ENCODE measurements around the gene ZDHHC7. TPM values are rescaled to one million over a fixed set of nuclear protein-coding genes. Genes with fewer than 3 reads are reported as not detected.

The ZDHHC7 gene
- total RNA-seq, 1 donor from 2014 or later: 79.7 TPM

DNA sequence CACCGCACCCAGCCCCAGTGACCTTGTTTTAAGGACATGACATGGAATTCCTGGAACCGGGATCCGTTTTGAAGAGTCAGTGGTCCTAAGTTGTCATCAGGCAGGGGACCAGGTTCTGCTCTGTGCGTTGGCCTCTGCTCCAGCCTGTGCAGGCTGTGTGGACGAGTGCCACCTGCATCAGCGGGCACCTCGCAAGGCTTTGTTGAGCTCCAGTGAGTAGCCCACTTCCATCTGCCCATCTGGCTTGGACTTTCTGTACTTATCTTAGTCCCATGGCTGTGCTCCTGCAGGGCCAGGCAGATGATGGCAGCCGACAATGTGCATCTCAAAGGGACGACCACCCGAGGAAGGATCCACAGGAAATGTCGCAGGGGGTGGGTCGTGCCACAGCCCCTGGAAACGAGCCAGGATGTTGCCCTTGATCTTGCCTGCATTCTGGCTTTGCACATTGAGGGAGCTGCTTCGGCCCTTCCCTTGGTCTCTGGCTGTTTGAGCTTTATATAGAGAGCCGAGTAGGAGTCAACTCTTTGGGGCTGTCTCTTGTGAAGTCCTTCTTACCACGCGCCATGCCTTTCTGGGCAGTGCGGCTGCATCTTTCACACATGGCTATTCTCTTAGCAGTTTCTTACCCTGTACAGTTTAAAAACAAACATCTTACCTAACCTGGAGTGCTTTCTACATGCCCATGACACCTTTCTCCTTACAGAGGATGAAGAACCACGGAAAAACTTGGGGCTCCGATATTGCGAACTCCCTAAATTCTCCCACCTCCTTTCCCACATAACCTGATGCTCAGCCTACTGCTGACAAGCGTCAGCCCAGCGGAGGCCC is 34.5 kb upstream of the ZDHHC7 start:
- DNase-seq: no peak

GRCh38 chr16:85045077-85045476 is 33.7 kb upstream of the ZDHHC7 start:
- peaks cover 24% of the 10 kb centered on the region for H3K4me1 ChIP-seq
- intact Hi-C loops (cut with DNase I): no loop called here
- no peaks in the 10 kb centered on the region for H3K27me3 ChIP-seq
- ATAC-seq (no peak), DNase-seq (no peak)
- no peak overlapping the region for H3K27ac ChIP-seq
- no peaks in the 10 kb centered on the region for H3K9me3 ChIP-seq
- no peak overlapping the region for H3K4me3 ChIP-seq
- TF ChIP-seq, protein P1, sequence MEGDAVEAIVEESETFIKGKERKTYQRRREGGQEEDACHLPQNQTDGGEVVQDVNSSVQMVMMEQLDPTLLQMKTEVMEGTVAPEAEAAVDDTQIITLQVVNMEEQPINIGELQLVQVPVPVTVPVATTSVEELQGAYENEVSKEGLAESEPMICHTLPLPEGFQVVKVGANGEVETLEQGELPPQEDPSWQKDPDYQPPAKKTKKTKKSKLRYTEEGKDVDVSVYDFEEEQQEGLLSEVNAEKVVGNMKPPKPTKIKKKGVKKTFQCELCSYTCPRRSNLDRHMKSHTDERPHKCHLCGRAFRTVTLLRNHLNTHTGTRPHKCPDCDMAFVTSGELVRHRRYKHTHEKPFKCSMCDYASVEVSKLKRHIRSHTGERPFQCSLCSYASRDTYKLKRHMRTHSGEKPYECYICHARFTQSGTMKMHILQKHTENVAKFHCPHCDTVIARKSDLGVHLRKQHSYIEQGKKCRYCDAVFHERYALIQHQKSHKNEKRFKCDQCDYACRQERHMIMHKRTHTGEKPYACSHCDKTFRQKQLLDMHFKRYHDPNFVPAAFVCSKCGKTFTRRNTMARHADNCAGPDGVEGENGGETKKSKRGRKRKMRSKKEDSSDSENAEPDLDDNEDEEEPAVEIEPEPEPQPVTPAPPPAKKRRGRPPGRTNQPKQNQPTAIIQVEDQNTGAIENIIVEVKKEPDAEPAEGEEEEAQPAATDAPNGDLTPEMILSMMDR (IDR thresholded peaks at IDR 0.05): no peak
- no peaks in the 10 kb centered on the region for H3K36me3 ChIP-seq

More for the DNA sequence above, 34.5 kb upstream of the ZDHHC7 start:
- TF ChIP-seq, protein P1 (IDR thresholded peaks at IDR 0.05): no peak
- Histone ChIP-seq H3K36me3 (no peaks in the 10 kb centered on the region), H3K4me1 (peaks cover 24% of the 10 kb centered on the region), H3K4me3 (no peak overlapping the region), H3K27ac (no peak overlapping the region), H3K27me3 (no peaks in the 10 kb centered on the region), H3K9me3 (no peaks in the 10 kb centered on the region)
- no peak for ATAC-seq
- intact Hi-C loops (cut with DNase I): no loop called here

GRCh38 chr16:85042606-85043005 is 31.3 kb upstream of the ZDHHC7 start:
- H3K36me3 ChIP-seq: peaks cover 4% of the 10 kb centered on the region
- H3K4me3 ChIP-seq: no peak overlapping the region
- H3K27me3 ChIP-seq: no peaks in the 10 kb centered on the region
- no peak for DNase-seq
- no peaks in the 10 kb centered on the region for H3K9me3 ChIP-seq
- TF ChIP-seq, protein P1 (IDR thresholded peaks at IDR 0.05): no peak
- H3K4me1 ChIP-seq: peaks cover 13% of the 10 kb centered on the region
- peak; percentile 34 for ATAC-seq
- peak overlapping the region; percentile 11 for H3K27ac ChIP-seq
- intact Hi-C loops (cut with DNase I): no loop called here

DNA sequence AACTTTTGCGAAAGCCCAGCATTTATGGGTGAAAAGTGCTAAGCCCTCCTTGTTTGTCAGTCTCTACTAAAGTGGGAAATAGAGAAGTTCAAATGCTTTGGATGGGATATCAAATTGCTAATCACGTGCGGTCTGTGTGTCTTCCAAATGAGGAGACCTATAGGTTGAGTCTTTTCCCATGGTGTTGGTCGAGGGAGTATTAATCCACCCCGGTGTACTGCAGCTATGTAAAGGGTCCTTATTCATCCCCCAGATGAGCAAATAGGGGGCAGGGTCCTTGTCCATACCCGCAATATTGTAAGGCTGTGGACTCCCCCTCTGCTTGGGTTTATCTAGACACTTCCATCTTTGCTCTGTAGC is 30.8 kb upstream of the ZDHHC7 start:
- Histone ChIP-seq H3K4me3 (no peak overlapping the region), H3K36me3 (peaks cover 4% of the 10 kb centered on the region), H3K4me1 (peaks cover 9% of the 10 kb centered on the region), H3K9me3 (no peaks in the 10 kb centered on the region), H3K27ac (no peak overlapping the region), H3K27me3 (no peaks in the 10 kb centered on the region)
- TF ChIP-seq, protein P1 (IDR thresholded peaks at IDR 0.05): no peak
- intact Hi-C loops (cut with DNase I): no loop called here
- ATAC-seq (no peak), DNase-seq (no peak)

- Histone ChIP-seq H3K27ac (no peak overlapping the region), H3K27me3 (no peaks in the 10 kb centered on the region), H3K9me3 (no peaks in the 10 kb centered on the region), H3K4me3 (no peak overlapping the region), H3K36me3 (peaks cover 4% of the 10 kb centered on the region), H3K4me1 (peaks cover 3% of the 10 kb centered on the region)
- DNase-seq: no peak
- TF ChIP-seq, protein P1 (IDR thresholded peaks at IDR 0.05): no peak
- ATAC-seq: peak; percentile 52
- intact Hi-C loops (cut with DNase I): no loop called here
Observed at GRCh38 chr16:85041219-85042166, 30.2 kb upstream of the ZDHHC7 start.

All from upper lobe of right lung (tissue), 1 donor.